ENCODE measurements around the gene HOXB8. TPM values are rescaled to one million over a fixed set of nuclear protein-coding genes. Genes with fewer than 3 reads are reported as not detected.

Gene HOXB8
- total RNA-seq, 6 donors from 2014 or later, result 0.23 to 0.27 TPM; not detected in 4

DNA sequence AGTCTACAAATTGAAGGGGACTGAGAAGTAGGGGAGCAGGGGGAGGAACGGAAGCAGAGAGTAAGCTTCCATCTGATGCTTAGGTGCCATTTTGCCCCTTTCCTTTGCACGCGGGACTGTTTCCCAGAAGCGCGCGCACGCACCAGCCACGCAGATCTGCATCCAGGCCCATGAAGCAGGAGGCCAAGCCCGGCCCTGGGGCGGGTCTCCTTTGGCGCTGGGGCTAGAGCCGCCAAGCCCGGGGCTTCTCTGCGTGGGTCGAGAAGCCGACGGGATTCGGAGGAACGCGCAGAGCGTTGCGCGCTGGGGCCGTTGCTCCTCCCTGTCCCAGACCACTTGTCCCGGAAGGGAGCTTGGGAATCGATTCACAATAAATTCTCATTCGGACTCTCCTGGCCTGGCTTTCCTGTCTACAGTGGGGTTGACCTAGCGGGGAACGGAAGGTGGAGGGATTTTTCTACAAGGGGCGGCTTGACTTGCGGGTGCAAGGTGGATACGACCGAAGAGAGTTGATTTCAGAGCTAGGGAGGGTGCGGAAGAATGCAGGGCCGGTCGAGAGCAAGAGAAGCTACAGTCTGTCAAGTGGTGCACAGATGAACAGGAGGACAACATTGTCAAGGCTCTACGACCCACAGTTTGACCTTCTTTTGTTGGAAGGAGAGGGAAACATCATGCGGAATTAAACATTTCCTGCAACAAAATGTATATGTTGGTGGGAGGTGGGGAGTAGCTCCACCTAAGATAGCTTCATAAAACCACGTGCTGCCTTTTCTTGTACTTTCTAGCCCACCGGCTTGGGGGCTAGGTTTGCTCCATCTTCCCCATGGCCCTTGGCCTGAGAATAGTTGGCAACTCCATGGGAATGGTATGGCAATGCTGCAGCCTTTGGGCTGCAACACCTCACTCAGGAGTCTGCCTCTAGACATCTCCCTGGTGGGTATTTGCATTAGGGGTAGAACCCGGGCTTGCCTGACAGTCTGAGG is 6.6 kb upstream of the HOXB8 start:
- DNase-seq (peak in 1 of 2 donors; percentile 70), ATAC-seq (ENCODE audit: low FRiP score in 2 of 2) (no peak)
- Histone ChIP-seq H3K4me3 (no peak overlapping the region), H3K4me1 (peaks cover 21 to 36% (median 24%) of the 10 kb centered on the region in 4 donors), H3K27me3 (peaks cover 6 to 90% (median 54%) of the 10 kb centered on the region in 4 donors), H3K9me3 (no peaks in the 10 kb centered on the region), H3K27ac (no peak overlapping the region), H3K36me3 (no peaks in the 10 kb centered on the region)
- 40 to 42% methylated on average over 38 to 40 of the region's 41 CpGs for WGBS, 2 donors
- TF ChIP-seq POLR2A (IDR thresholded peaks at IDR 0.05) (no peak), EP300 (IDR thresholded peaks at IDR 0.05) (no peak), POLR2AphosphoS5 (IDR thresholded peaks at IDR 0.05) (no peak)
- TF ChIP-seq, protein P1, sequence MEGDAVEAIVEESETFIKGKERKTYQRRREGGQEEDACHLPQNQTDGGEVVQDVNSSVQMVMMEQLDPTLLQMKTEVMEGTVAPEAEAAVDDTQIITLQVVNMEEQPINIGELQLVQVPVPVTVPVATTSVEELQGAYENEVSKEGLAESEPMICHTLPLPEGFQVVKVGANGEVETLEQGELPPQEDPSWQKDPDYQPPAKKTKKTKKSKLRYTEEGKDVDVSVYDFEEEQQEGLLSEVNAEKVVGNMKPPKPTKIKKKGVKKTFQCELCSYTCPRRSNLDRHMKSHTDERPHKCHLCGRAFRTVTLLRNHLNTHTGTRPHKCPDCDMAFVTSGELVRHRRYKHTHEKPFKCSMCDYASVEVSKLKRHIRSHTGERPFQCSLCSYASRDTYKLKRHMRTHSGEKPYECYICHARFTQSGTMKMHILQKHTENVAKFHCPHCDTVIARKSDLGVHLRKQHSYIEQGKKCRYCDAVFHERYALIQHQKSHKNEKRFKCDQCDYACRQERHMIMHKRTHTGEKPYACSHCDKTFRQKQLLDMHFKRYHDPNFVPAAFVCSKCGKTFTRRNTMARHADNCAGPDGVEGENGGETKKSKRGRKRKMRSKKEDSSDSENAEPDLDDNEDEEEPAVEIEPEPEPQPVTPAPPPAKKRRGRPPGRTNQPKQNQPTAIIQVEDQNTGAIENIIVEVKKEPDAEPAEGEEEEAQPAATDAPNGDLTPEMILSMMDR (IDR thresholded peaks at IDR 0.05), result no peak

- 47 to 57% methylated on average over 6 of the region's 6 CpGs for WGBS, 2 donors
- Histone ChIP-seq H3K36me3 (no peaks in the 10 kb centered on the region), H3K9me3 (no peaks in the 10 kb centered on the region), H3K27me3 (peaks cover 3 to 90% (median 50%) of the 10 kb centered on the region in 4 donors), H3K4me1 (peaks cover 10 to 25% (median 13%) of the 10 kb centered on the region in 4 donors), H3K4me3 (no peak overlapping the region), H3K27ac (no peak overlapping the region)
- ATAC-seq (ENCODE audit: low FRiP score in 2 of 2) (no peak), DNase-seq (no peak)
- no peak for TF ChIP-seq EP300 (IDR thresholded peaks at IDR 0.05)
Observed at GRCh38 chr17:48620461-48621139, 5.5 kb upstream of the HOXB8 start.

GRCh38 chr17:48619826-48620449 is 4.8 kb upstream of the HOXB8 start:
- Histone ChIP-seq H3K36me3 (no peaks in the 10 kb centered on the region), H3K4me1 (peaks cover 4 to 19% (median 6%) of the 10 kb centered on the region in 4 donors), H3K27me3 (peaks cover 3 to 90% (median 46%) of the 10 kb centered on the region in 4 donors), H3K4me3 (no peak overlapping the region), H3K9me3 (no peaks in the 10 kb centered on the region), H3K27ac (no peak overlapping the region)
- 49 to 55% methylated on average over 29 to 32 of the region's 32 CpGs for WGBS, 2 donors
- DNase-seq (peak in 1 of 2 donors; percentile 74), ATAC-seq (ENCODE audit: low FRiP score in 2 of 2) (no peak)
- TF ChIP-seq POLR2A (IDR thresholded peaks at IDR 0.05), result no peak
- TF ChIP-seq, protein P1 (IDR thresholded peaks at IDR 0.05), result no peak
- TF ChIP-seq EP300 (IDR thresholded peaks at IDR 0.05), result no peak
- TF ChIP-seq POLR2AphosphoS5 (IDR thresholded peaks at IDR 0.05), result no peak

DNA sequence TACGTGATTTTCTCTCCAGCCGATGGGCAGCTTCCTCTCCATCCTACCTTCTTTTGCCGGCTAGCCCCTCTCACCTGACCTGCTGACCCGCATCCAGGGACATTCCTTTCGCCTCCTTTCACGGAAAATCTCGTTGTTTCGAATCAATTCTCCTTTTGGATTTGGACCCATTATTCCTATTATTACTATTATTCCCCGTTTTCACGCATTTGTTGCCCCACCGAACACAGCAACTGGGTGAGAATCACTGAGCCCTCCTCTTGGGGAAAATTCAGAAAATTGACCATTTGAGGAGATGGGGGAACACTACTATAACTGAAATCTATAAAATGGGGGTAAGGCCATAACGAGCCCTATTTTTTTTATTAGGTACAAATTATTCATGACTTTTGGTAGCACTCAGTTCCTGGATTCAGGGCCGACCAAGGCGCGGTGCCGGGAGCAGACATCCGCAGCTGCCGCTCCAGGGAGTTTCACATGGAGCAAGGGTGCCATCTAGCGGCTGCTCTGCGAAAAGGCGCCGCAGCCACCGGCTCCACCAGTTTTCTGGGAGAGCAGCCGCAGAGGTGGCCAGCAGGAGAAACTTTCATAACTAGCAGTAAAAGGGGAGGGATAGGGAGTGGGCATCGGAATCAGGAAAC is 3.3 kb upstream of the HOXB8 start:
- Histone ChIP-seq H3K4me1 (peaks cover 2 to 27% (median 13%) of the 10 kb centered on the region in 4 donors), H3K4me3 (no peak overlapping the region), H3K27ac (no peak overlapping the region), H3K36me3 (no peaks in the 10 kb centered on the region), H3K27me3 (peaks cover 3 to 91% (median 51%) of the 10 kb centered on the region in 4 donors), H3K9me3 (no peaks in the 10 kb centered on the region)
- 4 to 5% methylated on average over 25 of the region's 25 CpGs for WGBS, 2 donors
- DNase-seq, result peak; percentile 87 to 93
- ATAC-seq (ENCODE audit: low FRiP score in 2 of 2), result peak; percentile 89 to 92
- TF ChIP-seq EP300 (IDR thresholded peaks at IDR 0.05), result no peak
- TF ChIP-seq POLR2AphosphoS5 (IDR thresholded peaks at IDR 0.05), result no peak
- TF ChIP-seq POLR2A (IDR thresholded peaks at IDR 0.05), result no peak
- TF ChIP-seq, protein P1 (IDR thresholded peaks at IDR 0.05), result peak; percentile 91 to 95 (median 94)

All from upper lobe of left lung (tissue), 6 donors.